HG02798 (cell line): ENCODE results near the gene ZMIZ1.
A peak's percentile ranks its signal among the peaks of the same experiment; 100 is the strongest.

Experiments
- ATAC-seq: cut with Tn5 transposase; IDR thresholded peaks from one replicate; pipeline ENCODE4 v1.9.1; 2021; ENCODE audit warnings: mild to moderate bottlenecking; ENCODE audit not compliant: unreplicated experiment, poor library complexity

The ZMIZ1 gene

GRCh38 chr10:79339266-79339665 lies 270.5 kb downstream of the ZMIZ1 start:
- ATAC-seq, result no peak

- ATAC-seq, result no peak
Observed at GRCh38 chr10:79340646-79341244, 272.0 kb downstream of the ZMIZ1 start.

GRCh38 chr10:79342295-79342761 lies 273.6 kb downstream of the ZMIZ1 start:
- ATAC-seq, result no peak

DNA sequence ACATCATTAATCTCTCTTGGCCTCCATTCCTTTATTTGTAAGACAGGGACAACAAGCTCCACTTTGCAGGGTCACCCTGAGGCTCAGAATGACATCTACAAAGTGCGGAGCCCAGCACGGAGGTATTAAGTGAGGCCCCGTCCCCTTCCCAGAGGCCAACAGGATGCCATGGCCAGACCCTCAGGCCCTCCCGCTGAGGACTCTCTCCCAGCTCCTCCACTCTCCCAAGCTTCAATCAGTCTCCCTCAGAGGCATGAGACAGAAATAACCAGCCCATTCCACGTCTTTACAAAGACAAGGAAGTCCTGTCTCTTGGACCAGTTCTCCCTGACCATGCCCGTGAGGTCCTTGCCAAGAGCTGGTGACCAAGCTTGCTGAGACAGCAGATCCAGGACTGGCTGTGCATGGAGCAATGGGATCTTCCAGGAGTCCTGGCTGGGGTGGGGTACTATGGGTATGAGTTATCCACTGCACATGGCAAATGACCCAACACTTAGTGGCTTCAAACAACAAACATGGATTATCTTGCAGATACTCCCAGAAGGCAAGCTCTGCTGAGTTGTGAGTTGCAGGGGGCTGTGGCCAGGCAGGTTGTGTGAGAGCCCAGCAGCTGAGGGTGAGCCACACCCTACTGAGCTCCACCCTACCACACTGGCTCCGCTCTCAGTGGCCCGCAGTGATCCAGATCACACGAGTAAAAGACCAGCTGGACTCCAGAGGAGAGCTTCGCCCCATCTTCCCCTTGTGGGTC lies 274.2 kb downstream of the ZMIZ1 start:
- ATAC-seq, result no peak

- ATAC-seq, result no peak
Observed at GRCh38 chr10:79344502-79345195, 275.9 kb downstream of the ZMIZ1 start.

GRCh38 chr10:79345241-79346011 lies 276.7 kb downstream of the ZMIZ1 start:
- ATAC-seq, result no peak

DNA sequence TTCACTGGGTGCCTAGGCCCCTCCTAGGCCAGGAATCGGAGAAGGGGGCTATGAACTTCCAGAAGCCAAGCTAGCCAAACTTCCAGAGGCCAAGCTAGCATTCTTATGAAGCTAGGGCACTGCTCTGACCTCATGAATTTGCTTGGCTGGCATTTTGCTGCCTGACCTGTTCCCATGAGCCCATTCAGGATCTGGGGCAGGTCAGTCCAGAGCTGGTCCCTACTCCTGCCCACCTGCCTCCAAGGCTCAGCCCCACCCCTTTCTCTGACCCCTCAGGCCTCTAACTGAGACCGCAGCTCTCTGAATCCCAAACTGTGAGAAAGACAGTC lies 277.2 kb downstream of the ZMIZ1 start:
- no peak for ATAC-seq

GRCh38 chr10:79346388-79347225 lies 277.8 kb downstream of the ZMIZ1 start:
- no peak for ATAC-seq

- ATAC-seq, result peak; percentile 82
Observed at GRCh38 chr10:79347226-79347893, 278.6 kb downstream of the ZMIZ1 start, which contains the start of gene PPIF. Gene PPIF (plus strand): TSS chr10:79347469. CDS start chr10:79347549, 80 bp downstream.

DNA sequence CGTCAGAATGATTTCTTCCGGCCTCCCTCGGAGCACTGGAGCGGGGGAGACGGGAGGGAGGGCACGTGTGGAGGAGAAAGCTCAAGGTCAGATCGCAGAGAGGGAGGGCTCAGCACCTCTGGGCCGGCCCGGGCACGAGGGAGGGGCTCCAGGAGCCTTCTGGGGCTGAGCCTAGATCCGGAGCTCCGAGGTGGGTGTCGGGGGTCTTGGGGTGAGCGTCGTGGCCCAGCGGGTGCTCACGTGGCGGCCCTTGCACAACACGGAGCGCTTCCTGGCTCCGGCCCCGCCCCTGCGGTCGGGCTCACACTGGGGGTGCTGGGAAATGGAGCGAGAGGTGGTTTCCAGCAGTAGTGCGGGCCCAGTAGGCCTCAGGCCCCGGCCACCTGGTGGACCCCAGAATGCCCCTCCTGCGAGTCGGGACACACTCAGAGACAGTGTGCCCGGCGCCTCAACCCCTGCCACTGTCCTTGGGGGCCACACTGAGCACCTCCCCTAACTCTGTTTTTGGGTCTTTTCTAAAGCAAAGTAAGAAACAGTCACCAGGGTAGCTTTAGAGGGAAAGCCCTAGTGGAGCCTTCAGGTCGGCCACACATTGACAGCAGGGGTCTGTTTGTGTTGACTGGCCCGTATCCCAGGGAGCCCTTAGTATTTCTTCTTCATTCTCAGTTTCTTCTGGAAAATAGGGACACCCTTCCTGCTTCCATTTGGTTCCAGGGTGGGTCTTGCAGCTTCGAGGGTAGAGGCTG lies 279.3 kb downstream of the ZMIZ1 start:
- peak; percentile 72 for ATAC-seq

- ATAC-seq, result no peak
Observed at GRCh38 chr10:79348640-79348988, 279.8 kb downstream of the ZMIZ1 start.

DNA sequence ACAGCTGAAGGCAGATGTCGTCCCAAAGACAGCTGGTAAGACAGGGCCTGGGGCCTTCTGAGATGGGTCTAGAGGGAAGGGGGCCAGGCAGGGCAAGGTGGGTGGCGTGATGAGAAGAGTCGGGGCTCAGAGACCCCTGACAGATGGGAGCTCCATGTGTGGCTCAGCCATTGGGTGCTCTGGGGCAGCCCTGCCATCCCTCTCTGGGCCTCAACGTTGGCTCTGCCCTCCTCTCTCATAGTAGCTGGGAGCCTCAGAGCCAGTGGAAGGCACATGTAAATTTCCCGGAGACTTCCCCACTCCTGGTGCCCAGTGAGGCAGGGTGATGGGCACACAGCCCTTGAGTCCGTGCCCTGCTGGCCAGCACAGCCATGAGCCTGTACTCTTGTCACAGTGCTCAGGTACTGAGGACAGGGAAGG lies 280.3 kb downstream of the ZMIZ1 start:
- ATAC-seq, result no peak

GRCh38 chr10:79349766-79350406 lies 281.1 kb downstream of the ZMIZ1 start:
- ATAC-seq, result no peak

DNA sequence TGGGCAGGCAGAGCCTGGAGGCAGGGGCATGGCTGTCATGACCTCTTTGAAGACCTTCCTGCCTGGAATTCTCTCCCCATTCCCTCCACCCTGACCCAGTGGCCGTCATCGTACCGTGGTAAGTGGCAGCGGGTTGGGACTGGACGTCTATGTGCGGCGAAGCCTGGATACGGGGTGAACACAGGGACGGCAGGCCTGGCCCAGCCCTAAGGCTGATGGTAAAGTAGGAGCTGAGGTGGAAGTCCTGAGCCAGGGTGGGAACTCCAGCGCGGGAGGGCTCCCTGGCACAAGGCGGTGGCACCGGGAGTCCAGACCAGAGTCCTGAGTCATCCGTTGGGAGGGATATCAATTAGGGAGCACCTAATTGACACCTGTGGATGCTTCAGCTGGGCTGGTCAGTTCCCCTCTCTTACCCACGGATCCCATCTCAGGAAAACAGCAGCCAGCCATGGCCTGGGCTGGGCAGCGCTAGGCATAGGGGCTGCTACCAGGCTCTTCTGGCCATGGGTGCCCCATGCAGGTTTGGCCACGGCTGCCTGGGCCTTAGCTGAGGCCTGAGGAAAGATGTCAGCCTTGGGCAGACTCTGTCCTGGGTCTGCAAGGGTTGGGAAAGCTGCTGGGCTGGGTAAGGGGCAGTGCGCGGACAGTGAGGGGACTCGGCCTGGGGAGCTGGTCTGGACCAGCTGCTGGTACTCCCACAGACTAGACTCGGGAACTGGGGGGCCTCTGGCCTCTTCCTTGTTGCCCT lies 281.8 kb downstream of the ZMIZ1 start:
- no peak for ATAC-seq

DNA sequence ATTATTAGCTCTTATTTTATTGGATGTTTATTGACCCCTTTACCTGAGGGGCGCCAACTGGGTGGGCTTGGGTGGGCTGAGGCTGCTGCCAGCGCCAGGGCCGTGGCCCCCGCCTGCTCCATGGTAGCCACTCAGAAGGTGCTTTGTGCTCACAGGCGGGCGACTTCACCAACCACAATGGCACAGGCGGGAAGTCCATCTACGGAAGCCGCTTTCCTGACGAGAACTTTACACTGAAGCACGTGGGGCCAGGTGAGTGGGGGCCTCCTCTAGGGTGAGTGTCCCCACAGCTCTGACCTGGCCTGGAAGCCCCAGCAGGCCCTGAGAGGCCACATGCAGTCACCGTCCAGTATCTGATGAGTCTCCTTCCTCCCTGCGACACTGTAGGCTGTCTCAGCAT lies 282.6 kb downstream of the ZMIZ1 start:
- no peak for ATAC-seq

- ATAC-seq, result no peak
Observed at GRCh38 chr10:79352035-79352877, 283.5 kb downstream of the ZMIZ1 start.

- ATAC-seq, result no peak
Observed at GRCh38 chr10:79353000-79353406, 284.2 kb downstream of the ZMIZ1 start.
